Calu3 (cell line): Measurements from ENCODE around the gene PHLDA3. TPM values are rescaled to one million over a fixed set of nuclear protein-coding genes. Genes with fewer than 3 reads are reported as not detected.

Experiments used
- BruUV-seq: library from RNA; stranded (reverse); fragments of 400-500 nt; replicated peaks from 2 replicates; lab custom pipeline; 2021; lab: Mats Ljungman, UMichigan
- CTCF ChIA-PET: fragments of 300-600 bp; sonication (Branson Sonifier 250); formaldehyde crosslinking; loops from one replicate; lab custom pipeline; 2022; ENCODE audit warnings: antibody characterized with exemption; lab: Charles Lee
- DNase-seq: peaks from one replicate; pipeline ENCODE4 v3.0.0; 2022
- H3K27ac Mint-ChIP-seq: one replicate; pipeline ENCODE4 v1.8.0; 2022; ENCODE audit warnings: mixed read lengths; ENCODE audit not compliant: unreplicated experiment
- H3K27me3 Mint-ChIP-seq: one replicate; pipeline ENCODE4 v1.8.0; 2022; ENCODE audit warnings: mixed read lengths; ENCODE audit not compliant: unreplicated experiment
- H3K36me3 Mint-ChIP-seq: one replicate; pipeline ENCODE4 v1.8.0; 2022; ENCODE audit warnings: mild to moderate bottlenecking, moderate library complexity, mixed read lengths; ENCODE audit not compliant: insufficient read depth, unreplicated experiment
- H3K4me1 Mint-ChIP-seq: one replicate; pipeline ENCODE4 v1.8.0; 2022; ENCODE audit warnings: mild to moderate bottlenecking, low read depth, mixed read lengths; ENCODE audit not compliant: unreplicated experiment
- H3K4me3 Mint-ChIP-seq: one replicate; pipeline ENCODE4 v1.8.0; 2022; ENCODE audit warnings: mild to moderate bottlenecking, low read depth, moderate library complexity, mixed read lengths; ENCODE audit not compliant: unreplicated experiment
- H3K9me3 Mint-ChIP-seq: one replicate; pipeline ENCODE4 v1.8.0; 2022; ENCODE audit warnings: low read depth, mixed read lengths; ENCODE audit not compliant: unreplicated experiment
- intact Hi-C: fragments of 100-400 bp; cut with micrococcal nuclease; formaldehyde crosslinking; loops from one replicate; pipeline ENCODE4 v1.10.0; 2022; ENCODE audit not compliant: unreplicated experiment
- total RNA-seq: library from RNA; stranded (reverse); gene quantifications from 2 replicates; pipeline ENCODE4 v1.2.3, GENCODE V29; 2022
- TF ChIP-seq, protein P1 (sequence below): fragments of 200-600 bp; IDR thresholded peaks from one replicate; pipeline ENCODE4 v1.8.0; 2022; ENCODE audit warnings: antibody characterized with exemption; ENCODE audit not compliant: unreplicated experiment

Gene PHLDA3
- total RNA-seq, 1 experiment from 2014 or later = 31.1 TPM

- intact Hi-C loops = no loop called here
- Mint-ChIP-seq H3K36me3 (peaks cover 8% of the 10 kb centered on the region), H3K4me1 (peaks cover 26% of the 10 kb centered on the region), H3K27me3 (no peaks in the 10 kb centered on the region), H3K4me3 (no peak overlapping the region), H3K27ac (peak overlapping the region; percentile 29), H3K9me3 (peaks cover 3% of the 10 kb centered on the region)
- no TSS peak for BruUV-seq
- TF ChIP-seq, protein P1, sequence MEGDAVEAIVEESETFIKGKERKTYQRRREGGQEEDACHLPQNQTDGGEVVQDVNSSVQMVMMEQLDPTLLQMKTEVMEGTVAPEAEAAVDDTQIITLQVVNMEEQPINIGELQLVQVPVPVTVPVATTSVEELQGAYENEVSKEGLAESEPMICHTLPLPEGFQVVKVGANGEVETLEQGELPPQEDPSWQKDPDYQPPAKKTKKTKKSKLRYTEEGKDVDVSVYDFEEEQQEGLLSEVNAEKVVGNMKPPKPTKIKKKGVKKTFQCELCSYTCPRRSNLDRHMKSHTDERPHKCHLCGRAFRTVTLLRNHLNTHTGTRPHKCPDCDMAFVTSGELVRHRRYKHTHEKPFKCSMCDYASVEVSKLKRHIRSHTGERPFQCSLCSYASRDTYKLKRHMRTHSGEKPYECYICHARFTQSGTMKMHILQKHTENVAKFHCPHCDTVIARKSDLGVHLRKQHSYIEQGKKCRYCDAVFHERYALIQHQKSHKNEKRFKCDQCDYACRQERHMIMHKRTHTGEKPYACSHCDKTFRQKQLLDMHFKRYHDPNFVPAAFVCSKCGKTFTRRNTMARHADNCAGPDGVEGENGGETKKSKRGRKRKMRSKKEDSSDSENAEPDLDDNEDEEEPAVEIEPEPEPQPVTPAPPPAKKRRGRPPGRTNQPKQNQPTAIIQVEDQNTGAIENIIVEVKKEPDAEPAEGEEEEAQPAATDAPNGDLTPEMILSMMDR = no peak
- CTCF ChIA-PET = interaction anchor here (1.4 to 2.6 kb wide), 6 partner anchors 11 to 76 kb away, joined by 3 to 72 read pairs (median 26); partner anchors contain the start of gene CSRP1
- no peak for DNase-seq
These were observed 32.0 kb downstream of the PHLDA3 start for GRCh38 chr1:201436969-201437368.

DNA sequence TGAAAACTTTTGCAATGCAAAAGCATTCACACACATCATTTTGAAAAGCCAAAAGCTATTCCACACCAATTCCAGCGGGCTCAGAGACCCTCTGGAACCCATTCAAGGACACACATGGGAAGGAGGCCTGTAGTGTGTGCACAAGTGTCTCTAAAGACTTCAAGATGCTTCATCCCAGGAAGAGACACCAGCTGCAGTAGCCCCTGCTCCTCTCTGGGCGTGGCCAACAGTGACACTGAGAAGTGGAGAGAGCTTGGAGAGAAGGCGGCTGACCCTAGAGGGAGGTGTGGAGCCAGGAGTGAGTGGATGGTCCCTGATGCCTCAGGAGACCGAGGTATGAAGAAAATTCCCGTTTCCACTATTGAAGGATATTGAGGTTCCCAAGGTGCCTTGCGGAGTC lies 32.6 kb downstream of the PHLDA3 start:
- no TSS peak for BruUV-seq
- Mint-ChIP-seq H3K9me3 (peaks cover 3% of the 10 kb centered on the region), H3K4me3 (no peak overlapping the region), H3K4me1 (peaks cover 26% of the 10 kb centered on the region), H3K27me3 (peaks cover 3% of the 10 kb centered on the region), H3K36me3 (peaks cover 8% of the 10 kb centered on the region), H3K27ac (no peak overlapping the region)
- intact Hi-C loops = no loop called here
- CTCF ChIA-PET = interaction anchor here (0.7 to 2.6 kb wide), 8 partner anchors 12 to 119 kb away, joined by 3 to 72 read pairs (median 14); partner anchors contain the start of gene CSRP1
- TF ChIP-seq, protein P1 = no peak
- peak; percentile 48 for DNase-seq

GRCh38 chr1:201434266-201434665 lies 34.7 kb downstream of the PHLDA3 start:
- intact Hi-C loops = loop anchor here (2.0 kb wide), 1 partner anchor 47 kb away; no protein-coding TSS in a partner anchor
- DNase-seq = no peak
- CTCF ChIA-PET = interaction anchor here (2.6 kb wide), 1 partner anchor 47 kb away, joined by 72 read pairs; no protein-coding TSS in a partner anchor
- Mint-ChIP-seq H3K4me1 (peaks cover 16% of the 10 kb centered on the region), H3K9me3 (no peaks in the 10 kb centered on the region), H3K36me3 (peaks cover 8% of the 10 kb centered on the region), H3K27me3 (peaks cover 24% of the 10 kb centered on the region), H3K27ac (no peak overlapping the region), H3K4me3 (no peak overlapping the region)
- TF ChIP-seq, protein P1 = no peak
- no TSS peak for BruUV-seq

DNA sequence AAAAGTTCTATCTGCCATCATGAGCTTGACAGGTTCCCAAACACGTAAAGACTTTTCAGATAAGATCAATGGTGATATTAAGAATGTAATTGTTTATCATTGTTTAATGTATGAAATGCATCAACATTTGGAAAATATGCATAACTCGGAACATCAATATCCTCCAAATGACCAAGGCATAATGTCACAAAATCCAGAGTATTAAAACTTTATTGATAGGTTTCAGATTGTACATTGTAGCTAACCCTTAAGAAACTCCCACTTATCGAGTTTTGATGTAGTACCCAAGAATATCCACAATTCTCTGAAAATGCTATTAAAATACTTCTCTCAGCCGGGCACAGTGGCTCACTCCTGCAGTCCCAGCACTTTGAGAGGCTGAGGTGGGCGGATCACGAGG lies 35.4 kb downstream of the PHLDA3 start:
- H3K27me3 Mint-ChIP-seq = peaks cover 29% of the 10 kb centered on the region
- peaks cover 8% of the 10 kb centered on the region for H3K36me3 Mint-ChIP-seq
- H3K4me3 Mint-ChIP-seq = no peak overlapping the region
- DNase-seq = no peak
- peaks cover 16% of the 10 kb centered on the region for H3K4me1 Mint-ChIP-seq
- intact Hi-C loops = loop anchor here (2.0 kb wide), 1 partner anchor 47 kb away; no protein-coding TSS in a partner anchor
- H3K27ac Mint-ChIP-seq = no peak overlapping the region
- no TSS peak for BruUV-seq
- TF ChIP-seq, protein P1 = no peak
- H3K9me3 Mint-ChIP-seq = no peaks in the 10 kb centered on the region
- CTCF ChIA-PET = interaction anchor here (0.7 to 1.3 kb wide), 2 partner anchors 15 to 48 kb away, joined by 3 to 5 read pairs; no protein-coding TSS in a partner anchor
